K562 (cell line): ENCODE data around the gene NIPBL. TPM values are rescaled to one million over a fixed set of nuclear protein-coding genes. Genes with fewer than 3 reads are reported as not detected.

ENCODE experiments used
- COPS2 ChIP-seq: fragments of 450-650 bp; conservative IDR thresholded peaks from 2 replicates; pipeline ENCODE4 v1.6.1; 2016; ENCODE audit warnings: mild to moderate bottlenecking, moderate library complexity
- EP400 ChIP-seq: fragments of 450-650 bp; IDR thresholded peaks from 2 replicates; pipeline ENCODE4 v1.6.1; 2017; ENCODE audit warnings: antibody characterized with exemption, mild to moderate bottlenecking, moderate library complexity
- ZNF24 ChIP-seq: fragments of 450-650 bp; IDR thresholded peaks from 2 replicates; pipeline ENCODE4 v1.6.1; 2016
- ZNF589 ChIP-seq: fragments of 200-800 bp; sonication (Bioruptor generic); IDR thresholded peaks from 2 replicates; pipeline ENCODE4 v1.6.1; 2016; ENCODE audit warnings: low read depth, missing genetic modification characterization, missing compliant biosample characterization
- polyA plus RNA-seq, 8 experiments: library from polyadenylated mRNA; depleted of rRNA in 4 of 8; stranded (reverse) in 5 of 8; unstranded in 3 of 8; fragments of >200 nt; fragmentation: Nextera tagmentation in 2 of 8; fragmentation: Illumina TruSeq in 1 of 8; extraction: Ambion mirVana in 2 of 8; extraction: Trizol in 1 of 8; gene quantifications; 2 replicates each; pipeline versions ENCODE4 v1.2.1 to v1.2.3, GENCODE V29; 2011 to 2014; ENCODE audit warnings: inconsistent platforms in 1 of 8, missing spikeins in 1 of 8
- total RNA-seq, 7 experiments: library from RNA; depleted of rRNA in 6 of 7; stranded (reverse); fragments of >200 nt in 6 of 7; fragmentation: Illumina TruSeq in 2 of 7; extraction: Trizol in 2 of 7; gene quantifications; 2 replicates each; pipeline versions ENCODE4 v1.2.1 to v1.2.3, GENCODE V29; 2011 to 2021; ENCODE audit warnings: low replicate concordance in 1 of 7
- TF ChIP-seq, protein P1 (sequence below): fragments of 450-650 bp; IDR thresholded peaks from 2 replicates; pipeline ENCODE4 v1.6.1; 2017; ENCODE audit warnings: antibody characterized with exemption, mild to moderate bottlenecking
- TF ChIP-seq, protein P2 (sequence below): sonication (generic); formaldehyde crosslinking; IDR thresholded peaks from 2 replicates; pipeline ENCODE4 v1.8.0; 2023; ENCODE audit warnings: mild to moderate bottlenecking, missing genetic modification reagents
- TF ChIP-seq, protein P3 (sequence below), 2 experiments: fragments of 450-650 bp in 1 of 2; sonication (generic) in 1 of 2; formaldehyde crosslinking in 1 of 2; IDR thresholded peaks; 2 replicates each; pipeline versions ENCODE4 v1.7.1 to v1.9.0; 2016 to 2022; ENCODE audit warnings: inconsistent platforms in 1 of 2, mild to moderate bottlenecking in 1 of 2, missing genetic modification reagents in 1 of 2

Gene NIPBL
- total and polyA plus RNA-seq, 9 of the 15 experiments (the other 6 are each of a cell fraction or from before 2014, with no cell fraction given) = 12.9 to 56.7 (median 38.9) TPM

DNA sequence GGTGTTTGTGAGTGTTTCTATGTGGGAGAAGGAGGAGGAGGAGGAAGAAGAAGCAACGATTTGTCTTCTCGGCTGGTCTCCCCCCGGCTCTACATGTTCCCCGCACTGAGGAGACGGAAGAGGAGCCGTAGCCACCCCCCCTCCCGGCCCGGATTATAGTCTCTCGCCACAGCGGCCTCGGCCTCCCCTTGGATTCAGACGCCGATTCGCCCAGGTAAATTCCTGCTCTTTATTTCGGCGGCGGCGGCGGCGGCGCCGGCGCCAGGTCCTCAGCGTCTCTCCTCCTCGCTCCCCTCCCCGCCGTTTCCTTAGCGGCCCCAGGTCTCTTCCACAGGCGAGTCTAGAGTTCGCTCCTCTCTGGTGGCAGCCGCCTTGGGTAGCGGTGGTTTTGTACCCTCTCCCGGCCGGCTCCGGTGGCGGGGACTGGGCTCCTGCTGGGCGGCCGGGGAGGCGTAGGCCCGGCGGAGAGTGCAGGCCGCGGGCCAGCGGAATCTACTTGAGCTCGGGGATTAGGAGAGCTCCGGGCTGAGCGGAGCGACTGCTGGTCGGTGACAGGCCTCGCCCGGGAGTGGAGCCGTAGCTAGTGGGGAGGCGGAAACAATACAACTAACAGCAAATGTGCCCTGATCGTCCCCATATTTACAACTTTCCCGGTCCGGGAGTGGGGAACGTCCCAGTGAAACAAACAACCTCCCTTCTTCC lies 547 bp downstream of the NIPBL start (continued):
- TF ChIP-seq, protein P1, sequence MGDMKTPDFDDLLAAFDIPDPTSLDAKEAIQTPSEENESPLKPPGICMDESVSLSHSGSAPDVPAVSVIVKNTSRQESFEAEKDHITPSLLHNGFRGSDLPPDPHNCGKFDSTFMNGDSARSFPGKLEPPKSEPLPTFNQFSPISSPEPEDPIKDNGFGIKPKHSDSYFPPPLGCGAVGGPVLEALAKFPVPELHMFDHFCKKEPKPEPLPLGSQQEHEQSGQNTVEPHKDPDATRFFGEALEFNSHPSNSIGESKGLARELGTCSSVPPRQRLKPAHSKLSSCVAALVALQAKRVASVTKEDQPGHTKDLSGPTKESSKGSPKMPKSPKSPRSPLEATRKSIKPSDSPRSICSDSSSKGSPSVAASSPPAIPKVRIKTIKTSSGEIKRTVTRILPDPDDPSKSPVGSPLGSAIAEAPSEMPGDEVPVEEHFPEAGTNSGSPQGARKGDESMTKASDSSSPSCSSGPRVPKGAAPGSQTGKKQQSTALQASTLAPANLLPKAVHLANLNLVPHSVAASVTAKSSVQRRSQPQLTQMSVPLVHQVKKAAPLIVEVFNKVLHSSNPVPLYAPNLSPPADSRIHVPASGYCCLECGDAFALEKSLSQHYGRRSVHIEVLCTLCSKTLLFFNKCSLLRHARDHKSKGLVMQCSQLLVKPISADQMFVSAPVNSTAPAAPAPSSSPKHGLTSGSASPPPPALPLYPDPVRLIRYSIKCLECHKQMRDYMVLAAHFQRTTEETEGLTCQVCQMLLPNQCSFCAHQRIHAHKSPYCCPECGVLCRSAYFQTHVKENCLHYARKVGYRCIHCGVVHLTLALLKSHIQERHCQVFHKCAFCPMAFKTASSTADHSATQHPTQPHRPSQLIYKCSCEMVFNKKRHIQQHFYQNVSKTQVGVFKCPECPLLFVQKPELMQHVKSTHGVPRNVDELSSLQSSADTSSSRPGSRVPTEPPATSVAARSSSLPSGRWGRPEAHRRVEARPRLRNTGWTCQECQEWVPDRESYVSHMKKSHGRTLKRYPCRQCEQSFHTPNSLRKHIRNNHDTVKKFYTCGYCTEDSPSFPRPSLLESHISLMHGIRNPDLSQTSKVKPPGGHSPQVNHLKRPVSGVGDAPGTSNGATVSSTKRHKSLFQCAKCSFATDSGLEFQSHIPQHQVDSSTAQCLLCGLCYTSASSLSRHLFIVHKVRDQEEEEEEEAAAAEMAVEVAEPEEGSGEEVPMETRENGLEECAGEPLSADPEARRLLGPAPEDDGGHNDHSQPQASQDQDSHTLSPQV = no peak
- TF ChIP-seq, protein P2, sequence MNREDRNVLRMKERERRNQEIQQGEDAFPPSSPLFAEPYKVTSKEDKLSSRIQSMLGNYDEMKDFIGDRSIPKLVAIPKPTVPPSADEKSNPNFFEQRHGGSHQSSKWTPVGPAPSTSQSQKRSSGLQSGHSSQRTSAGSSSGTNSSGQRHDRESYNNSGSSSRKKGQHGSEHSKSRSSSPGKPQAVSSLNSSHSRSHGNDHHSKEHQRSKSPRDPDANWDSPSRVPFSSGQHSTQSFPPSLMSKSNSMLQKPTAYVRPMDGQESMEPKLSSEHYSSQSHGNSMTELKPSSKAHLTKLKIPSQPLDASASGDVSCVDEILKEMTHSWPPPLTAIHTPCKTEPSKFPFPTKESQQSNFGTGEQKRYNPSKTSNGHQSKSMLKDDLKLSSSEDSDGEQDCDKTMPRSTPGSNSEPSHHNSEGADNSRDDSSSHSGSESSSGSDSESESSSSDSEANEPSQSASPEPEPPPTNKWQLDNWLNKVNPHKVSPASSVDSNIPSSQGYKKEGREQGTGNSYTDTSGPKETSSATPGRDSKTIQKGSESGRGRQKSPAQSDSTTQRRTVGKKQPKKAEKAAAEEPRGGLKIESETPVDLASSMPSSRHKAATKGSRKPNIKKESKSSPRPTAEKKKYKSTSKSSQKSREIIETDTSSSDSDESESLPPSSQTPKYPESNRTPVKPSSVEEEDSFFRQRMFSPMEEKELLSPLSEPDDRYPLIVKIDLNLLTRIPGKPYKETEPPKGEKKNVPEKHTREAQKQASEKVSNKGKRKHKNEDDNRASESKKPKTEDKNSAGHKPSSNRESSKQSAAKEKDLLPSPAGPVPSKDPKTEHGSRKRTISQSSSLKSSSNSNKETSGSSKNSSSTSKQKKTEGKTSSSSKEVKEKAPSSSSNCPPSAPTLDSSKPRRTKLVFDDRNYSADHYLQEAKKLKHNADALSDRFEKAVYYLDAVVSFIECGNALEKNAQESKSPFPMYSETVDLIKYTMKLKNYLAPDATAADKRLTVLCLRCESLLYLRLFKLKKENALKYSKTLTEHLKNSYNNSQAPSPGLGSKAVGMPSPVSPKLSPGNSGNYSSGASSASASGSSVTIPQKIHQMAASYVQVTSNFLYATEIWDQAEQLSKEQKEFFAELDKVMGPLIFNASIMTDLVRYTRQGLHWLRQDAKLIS (CRISPR knock-in tag) = peak; percentile 20
- TF ChIP-seq ZNF589 (CRISPR knock-in tag) = no peak
- TF ChIP-seq ZNF24 = no peak
- TF ChIP-seq EP400 = peak; percentile 24; the same call in 1 of the 2 replicates
- TF ChIP-seq, protein P3, sequence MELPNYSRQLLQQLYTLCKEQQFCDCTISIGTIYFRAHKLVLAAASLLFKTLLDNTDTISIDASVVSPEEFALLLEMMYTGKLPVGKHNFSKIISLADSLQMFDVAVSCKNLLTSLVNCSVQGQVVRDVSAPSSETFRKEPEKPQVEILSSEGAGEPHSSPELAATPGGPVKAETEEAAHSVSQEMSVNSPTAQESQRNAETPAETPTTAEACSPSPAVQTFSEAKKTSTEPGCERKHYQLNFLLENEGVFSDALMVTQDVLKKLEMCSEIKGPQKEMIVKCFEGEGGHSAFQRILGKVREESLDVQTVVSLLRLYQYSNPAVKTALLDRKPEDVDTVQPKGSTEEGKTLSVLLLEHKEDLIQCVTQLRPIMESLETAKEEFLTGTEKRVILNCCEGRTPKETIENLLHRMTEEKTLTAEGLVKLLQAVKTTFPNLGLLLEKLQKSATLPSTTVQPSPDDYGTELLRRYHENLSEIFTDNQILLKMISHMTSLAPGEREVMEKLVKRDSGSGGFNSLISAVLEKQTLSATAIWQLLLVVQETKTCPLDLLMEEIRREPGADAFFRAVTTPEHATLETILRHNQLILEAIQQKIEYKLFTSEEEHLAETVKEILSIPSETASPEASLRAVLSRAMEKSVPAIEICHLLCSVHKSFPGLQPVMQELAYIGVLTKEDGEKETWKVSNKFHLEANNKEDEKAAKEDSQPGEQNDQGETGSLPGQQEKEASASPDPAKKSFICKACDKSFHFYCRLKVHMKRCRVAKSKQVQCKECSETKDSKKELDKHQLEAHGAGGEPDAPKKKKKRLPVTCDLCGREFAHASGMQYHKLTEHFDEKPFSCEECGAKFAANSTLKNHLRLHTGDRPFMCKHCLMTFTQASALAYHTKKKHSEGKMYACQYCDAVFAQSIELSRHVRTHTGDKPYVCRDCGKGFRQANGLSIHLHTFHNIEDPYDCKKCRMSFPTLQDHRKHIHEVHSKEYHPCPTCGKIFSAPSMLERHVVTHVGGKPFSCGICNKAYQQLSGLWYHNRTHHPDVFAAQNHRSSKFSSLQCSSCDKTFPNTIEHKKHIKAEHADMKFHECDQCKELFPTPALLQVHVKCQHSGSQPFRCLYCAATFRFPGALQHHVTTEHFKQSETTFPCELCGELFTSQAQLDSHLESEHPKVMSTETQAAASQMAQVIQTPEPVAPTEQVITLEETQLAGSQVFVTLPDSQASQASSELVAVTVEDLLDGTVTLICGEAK (IDR thresholded peaks at IDR 0.05) = peak; percentile 46; the same call in 1 of the 2 replicates
- TF ChIP-seq, protein P3 (CRISPR knock-in tag; IDR thresholded peaks at IDR 0.05) = no peak
- no peak for TF ChIP-seq COPS2
